GM12878 (cell line): ENCODE data around the gene TMPRSS6. TPM values are rescaled to one million over a fixed set of nuclear protein-coding genes. Genes with fewer than 3 reads are reported as not detected.

Experiments used
- ATAC-seq: fragments of 200-7000 bp; cut with Tn5 transposase; 3 replicates; pipeline ENCODE4 v1.9.1; 2020; ENCODE audit warnings: mild to moderate bottlenecking, moderate library complexity
- BruUV-seq: library from RNA; stranded (reverse); fragments of 400-500 nt; replicated peaks from 2 replicates; lab custom pipeline; 2021; lab: Mats Ljungman, UMichigan
- CTCF ChIA-PET: fragments of 300-600 bp; sonication (Branson Sonifier 250); formaldehyde crosslinking; extraction: SDS; loops from one replicate; lab custom pipeline; 2021; ENCODE audit warnings: inconsistent platforms; lab: Yijun Ruan, JAX
- POLR2A ChIA-PET: fragments of 350-600 bp; formaldehyde crosslinking; extraction: SDS; loops from one replicate; lab custom pipeline; 2021; ENCODE audit warnings: inconsistent platforms; lab: Charles Lee
- RAD21 ChIA-PET: fragments of 300-600 bp; sonication (Branson Sonifier 250); formaldehyde crosslinking; loops from one replicate; lab custom pipeline; 2023; ENCODE audit warnings: antibody characterized with exemption; ENCODE audit not compliant: unreplicated experiment; lab: Charles Lee
- SMC1A ChIA-PET: fragments of 300-600 bp; sonication (Branson Sonifier 250); formaldehyde crosslinking; loops from one replicate; lab custom pipeline; 2023; ENCODE audit not compliant: unreplicated experiment, uncharacterized antibody; lab: Charles Lee
- DNase-seq: peaks from one replicate; pipeline ENCODE4 v3.0.0-alpha.2; 2011; ENCODE audit warnings: low read depth, low spot score
- FAIRE-seq: peaks from 3 replicates; lab custom pipeline; 2011; peaks lifted over from hg19 to GRCh38; lab: Jason Lieb, UNC
- H2AFZ ChIP-seq: 2 replicates; pipeline ENCODE4 v1.6.0; 2011; ENCODE audit warnings: low read depth, low read length, control low read depth; ENCODE audit not compliant: control insufficient read depth
- H3K27ac ChIP-seq: 2 replicates; pipeline ENCODE4 v1.5.1; 2011; ENCODE audit warnings: control low read depth; ENCODE audit not compliant: control insufficient read depth, insufficient read depth
- H3K27me3 ChIP-seq, 2 experiments: replicated peaks in 1 of 2; 2 replicates each; pipeline versions ENCODE4 v1.6.0 to v1.6.1; 2011; ENCODE audit warnings: low read length in 1 of 2; ENCODE audit not compliant: control insufficient read depth in 2 of 2, insufficient read depth in 2 of 2
- H3K36me3 ChIP-seq, 2 experiments: 2 replicates each; pipeline ENCODE4 v1.5.1; 2011; ENCODE audit warnings: low read length in 1 of 2; ENCODE audit not compliant: control insufficient read depth in 2 of 2, insufficient read depth in 2 of 2
- H3K4me1 ChIP-seq: 2 replicates; pipeline ENCODE4 v1.6.1; 2011; ENCODE audit warnings: mild to moderate bottlenecking, low read length, moderate library complexity, mixed read lengths; ENCODE audit not compliant: control insufficient read depth, insufficient read depth
- H3K4me2 ChIP-seq: 2 replicates; pipeline ENCODE4 v1.6.0; 2011; ENCODE audit warnings: control low read depth; ENCODE audit not compliant: control insufficient read depth, insufficient read depth
- H3K4me3 ChIP-seq: fragments of 200-600 bp; sonication (generic); 2 replicates; pipeline ENCODE4 v1.5.1; 2016
- H3K79me2 ChIP-seq: 2 replicates; pipeline ENCODE4 v1.6.0; 2011; ENCODE audit warnings: low read length; ENCODE audit not compliant: control insufficient read depth, insufficient read depth
- H3K9ac ChIP-seq: 2 replicates; pipeline ENCODE4 v1.8.0; 2011; ENCODE audit warnings: low read length, control low read depth, mixed read lengths; ENCODE audit not compliant: control insufficient read depth, insufficient read depth
- H3K9me3 ChIP-seq: replicated peaks from 3 replicates; pipeline ENCODE4 v1.5.1; 2011; ENCODE audit warnings: mild to moderate bottlenecking, low read length; ENCODE audit not compliant: control insufficient read depth, insufficient read depth
- H4K20me1 ChIP-seq: 2 replicates; pipeline ENCODE4 v1.6.0; 2011; ENCODE audit not compliant: control insufficient read depth, insufficient read depth
- BACH1 ChIP-seq: fragments of 450-650 bp; IDR thresholded peaks from 2 replicates; pipeline ENCODE4 v1.6.1; 2017; ENCODE audit warnings: mild to moderate bottlenecking, borderline replicate concordance
- BHLHE40 ChIP-seq, 2 experiments: fragments of 450-650 bp in 1 of 2; IDR thresholded peaks; 2 replicates each; pipeline ENCODE4 v1.6.1; 2011 to 2017; ENCODE audit warnings: low read depth in 2 of 2, borderline replicate concordance in 1 of 2, improper control_type of control experiment in 1 of 2, low read length in 1 of 2, mild to moderate bottlenecking in 1 of 2
- RELB ChIP-seq: fragments of 450-650 bp; IDR thresholded peaks from 2 replicates; pipeline ENCODE4 v1.6.1; 2017; ENCODE audit warnings: low read depth, mild to moderate bottlenecking, moderate library complexity
- RUNX3 ChIP-seq: IDR thresholded peaks from 2 replicates; pipeline ENCODE4 v1.6.1; 2012; ENCODE audit warnings: low read length, inconsistent platforms
- SMARCA5 ChIP-seq: fragments of 450-650 bp; IDR thresholded peaks from 2 replicates; pipeline ENCODE4 v1.6.1; 2017; ENCODE audit warnings: mild to moderate bottlenecking
- SPI1 ChIP-seq: IDR thresholded peaks from 2 replicates; pipeline ENCODE4 v1.6.1; 2011; ENCODE audit warnings: low read depth, mild to moderate bottlenecking, low read length, moderate library complexity, borderline replicate concordance; ENCODE audit not compliant: insufficient read depth
- SUZ12 ChIP-seq: fragments of 200-600 bp; sonication (generic); IDR thresholded peaks from one replicate; pipeline ENCODE4 v1.6.1; 2018; ENCODE audit warnings: antibody characterized with exemption, mild to moderate bottlenecking; ENCODE audit not compliant: unreplicated experiment
- ZBTB11 ChIP-seq: fragments of 450-650 bp; formaldehyde crosslinking; IDR thresholded peaks from 2 replicates; pipeline ENCODE4 v1.5.0; 2022; ENCODE audit warnings: mild to moderate bottlenecking, missing genetic modification characterization
- WGBS: methylation state at CpG from one replicate; pipeline ENCODE4 v1.1.6; 2016; ENCODE audit warnings: low lambda C conversion rate; ENCODE audit not compliant: insufficient replicate concordance, insufficient coverage; ENCODE audit errors: missing lambda C conversion rate; 5-methylcytosine and 5-hydroxymethylcytosine counted together
- in situ Hi-C: fragments of 300-500 bp; cut with MboI; formaldehyde crosslinking; loops from 9 replicates; pipeline ENCODE4 v1.14.3; 2018; ENCODE audit warnings: mixed read lengths
- intact Hi-C: fragments of 100-400 bp; cut with micrococcal nuclease; formaldehyde crosslinking; loops from one replicate; pipeline ENCODE4 v1.14.2; 2022; ENCODE audit not compliant: unreplicated experiment
- polyA plus RNA-seq, 11 experiments: library from polyadenylated mRNA; depleted of rRNA in 4 of 11; unstranded in 6 of 11; stranded (reverse) in 5 of 11; fragments of >200 nt; fragmentation: Nextera tagmentation in 4 of 11; fragmentation: Illumina TruSeq in 1 of 11; extraction: Ambion mirVana in 4 of 11; extraction: Trizol in 1 of 11; gene quantifications; 1 replicate in 1 of 11; 2 replicates in 10 of 11; pipeline versions ENCODE4 v1.2.1 to v1.2.3, GENCODE V29; 2011 to 2016; ENCODE audit warnings: inconsistent platforms in 2 of 11, missing spikeins in 2 of 11, low read depth in 1 of 11
- total RNA-seq, 4 experiments: library from RNA; depleted of rRNA in 3 of 4; stranded (reverse); fragments of >200 nt in 3 of 4; fragmentation: Illumina TruSeq in 1 of 4; extraction: Trizol in 1 of 4; gene quantifications; 2 replicates each; pipeline versions ENCODE4 v1.2.1 to v1.2.3, GENCODE V29; 2013 to 2021

Gene TMPRSS6
- total and polyA plus RNA-seq, 10 of the 15 experiments (the other 5 are each of a cell fraction or from before 2014, with no cell fraction given): 0.06 to 0.69 (median 0.19) TPM; not detected in 6

GRCh38 chr22:37105154-37105553 lies 4.4 kb downstream of the TMPRSS6 start:
- no TSS peak for BruUV-seq
- H3K4me1 ChIP-seq: peaks cover 7% of the 10 kb centered on the region; the same call in 1 of the 2 replicates
- H3K9me3 ChIP-seq: no peaks in the 10 kb centered on the region
- no peak overlapping the region for H3K27ac ChIP-seq
- H3K36me3 ChIP-seq: no peaks in the 10 kb centered on the region
- CTCF ChIA-PET: interaction anchor here (0.6 to 1.7 kb wide), 6 partner anchors 15 to 155 kb away, joined by 3 to 4 read pairs (median 3); no protein-coding TSS in a partner anchor
- intact Hi-C loops (no loop called here), in situ Hi-C loops (no loop called here)
- H3K27me3 ChIP-seq: no peaks in the 10 kb centered on the region
- DNase-seq (no peak), ATAC-seq (no peak)
- no peak overlapping the region for H3K4me3 ChIP-seq
- 0 out of 2 replicates have a peak, but pooled peaks cover 3% of the 10 kb centered on the region for H4K20me1 ChIP-seq
- RAD21 ChIA-PET: interaction anchor here (1.0 to 1.4 kb wide), 3 partner anchors 16 to 323 kb away, joined by 3 read pairs; no protein-coding TSS in a partner anchor
- POLR2A ChIA-PET: interaction anchor here (2.2 kb wide), 1 partner anchor 57 kb away, joined by 6 read pairs; no protein-coding TSS in a partner anchor
- WGBS: 14% methylated on average over 7 of the region's 7 CpGs
- H3K9ac ChIP-seq: no peak overlapping the region
- no peaks in the 10 kb centered on the region for H3K79me2 ChIP-seq
- TF ChIP-seq SUZ12 (no peak), SPI1 (peak; percentile 55; the same call in 1 of the 2 replicates)
- TF ChIP-seq, all 136 proteins: peak for 1
- SMC1A ChIA-PET: interaction anchor here (1.2 to 1.9 kb wide), 4 partner anchors 13 to 44 kb away, joined by 3 to 9 read pairs (median 4); partner anchors contain the start of gene IL2RB
- no peak overlapping the region for H3K4me2 ChIP-seq
- no peak for FAIRE-seq
- H2AFZ ChIP-seq: no peak overlapping the region

- Histone ChIP-seq H3K79me2 (no peaks in the 10 kb centered on the region), H3K4me2 (no peak overlapping the region), H3K27ac (no peak overlapping the region), H3K36me3 (no peaks in the 10 kb centered on the region), H3K27me3 (no peaks in the 10 kb centered on the region), H3K4me1 (peaks cover 7% of the 10 kb centered on the region; the same call in 1 of the 2 replicates), H3K4me3 (no peak overlapping the region), H3K9me3 (no peaks in the 10 kb centered on the region), H3K9ac (no peak overlapping the region), H4K20me1 (0 out of 2 replicates have a peak, but pooled peaks cover 3% of the 10 kb centered on the region), H2AFZ (no peak overlapping the region)
- SMC1A ChIA-PET: interaction anchor here (0.8 to 1.9 kb wide), 4 partner anchors 17 to 45 kb away, joined by 3 to 9 read pairs (median 3); partner anchors contain the start of gene IL2RB
- POLR2A ChIA-PET: interaction anchor here (2.2 kb wide), 1 partner anchor 58 kb away, joined by 6 read pairs; no protein-coding TSS in a partner anchor
- in situ Hi-C loops (no loop called here), intact Hi-C loops (no loop called here)
- peak; percentile 22 for ATAC-seq
- CTCF ChIA-PET: interaction anchor here (1.2 to 1.9 kb wide), 6 partner anchors 14 to 96 kb away, joined by 3 to 5 read pairs (median 3); no protein-coding TSS in a partner anchor
- no TSS peak for BruUV-seq
- RAD21 ChIA-PET: interaction anchor here (1.1 to 1.7 kb wide), 4 partner anchors 18 to 96 kb away, joined by 3 to 5 read pairs (median 4); no protein-coding TSS in a partner anchor
- no peak for FAIRE-seq
- no peak for DNase-seq
- WGBS: 2% methylated on average over 14 of the region's 14 CpGs
- TF ChIP-seq RUNX3 (no peak), RELB (0 out of 2 replicates have a peak, but pooled peaks have one; percentile 39), BACH1 (no peak), SMARCA5 (peak; percentile 94), ZBTB11 (CRISPR knock-in tag) (no peak), BHLHE40 (IDR thresholded peaks at IDR 0.05; ENCODE audit: borderline replicate concordance in 1 of 2, low read depth in 2 of 2, low read length in 1 of 2) (peak in 1 of 2 experiments; percentile 12; a peak in 1 of 4 replicates)
These were observed 5.7 kb downstream of the TMPRSS6 start for GRCh38 chr22:37103656-37104452.
